Measurements from ENCODE around the gene PCCA. TPM values are rescaled to one million over a fixed set of nuclear protein-coding genes. Genes with fewer than 3 reads are reported as not detected.

Gene PCCA
- total and polyA plus RNA-seq, 2 experiments from 2014 or later = 41.9 to 46.6 TPM

DNA sequence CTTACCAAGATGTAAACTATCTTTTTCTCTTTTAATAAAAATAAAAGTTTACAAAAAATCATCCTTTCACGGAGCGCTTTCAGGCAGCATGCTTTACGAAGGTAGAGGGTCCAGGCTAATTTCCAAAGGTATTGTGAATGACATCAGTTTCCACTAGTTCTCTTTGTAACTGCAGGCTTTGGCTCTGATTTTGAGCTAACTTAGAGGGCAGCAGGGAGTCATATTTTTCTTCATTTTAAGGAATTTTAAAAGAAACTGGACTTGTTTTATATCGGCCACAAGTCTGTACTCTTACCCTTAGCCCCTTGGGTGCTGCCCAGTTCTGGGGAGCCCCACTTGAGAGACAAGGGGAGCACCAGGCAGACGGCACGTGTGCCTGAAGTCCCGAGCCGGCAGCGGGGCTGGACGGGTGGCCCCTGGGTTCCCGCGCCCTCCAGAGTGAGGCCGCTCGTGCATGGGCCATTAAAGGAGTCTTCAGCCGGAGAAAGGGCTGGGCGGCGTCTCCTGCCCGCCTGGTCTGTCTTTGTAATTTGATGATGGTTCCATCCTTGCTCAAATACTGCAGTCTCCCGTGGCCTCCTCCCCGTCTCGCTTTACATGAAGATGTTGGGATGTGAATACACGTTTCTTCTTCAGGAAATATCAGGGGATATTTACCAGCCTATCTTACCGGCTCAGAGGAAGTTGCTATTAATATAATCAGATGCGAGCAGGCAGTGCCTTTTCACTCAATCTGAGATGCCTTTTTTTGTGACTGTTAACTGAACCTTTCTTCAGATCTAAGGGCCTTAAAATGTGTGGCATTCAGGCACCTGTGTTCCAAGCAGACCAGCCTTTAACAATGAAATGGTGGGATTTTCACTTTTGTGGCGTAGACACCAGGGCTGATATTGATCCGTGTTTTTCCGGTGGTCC lies 432.3 kb downstream of the PCCA start:
- Mint-ChIP-seq H3K27ac (0 out of 2 replicates have a peak overlapping the region, but pooled peaks have one; percentile 32), H3K4me3 (peak overlapping the region; percentile 30; the same call in 2 of the 3 replicates), H3K27me3 (ENCODE audit: insufficient read depth, low read depth, poor library complexity) (peaks cover 12% of the 10 kb centered on the region), H3K9me3 (no peaks in the 10 kb centered on the region; the same call in 2 of the 3 replicates), H3K36me3 (ENCODE audit: low read depth) (no peaks in the 10 kb centered on the region), H3K4me1 (peaks cover 65% of the 10 kb centered on the region)
- H3F3A ChIP-seq (replicated peaks; ENCODE audit: low read depth) = peaks cover 2% of the 10 kb centered on the region; the same call in 1 of the 2 replicates
- H3K79me2 ChIP-seq (replicated peaks; ENCODE audit: insufficient read depth) = no peaks in the 10 kb centered on the region
- peak; percentile 77 for DNase-seq (ENCODE audit: low spot score)
- H2AFZ ChIP-seq = no peak overlapping the region
- H3K27me3 ChIP-seq (ENCODE audit: insufficient read depth) = no peaks in the 10 kb centered on the region
- H3K36me3 ChIP-seq (ENCODE audit: insufficient read depth) = no peaks in the 10 kb centered on the region
- H3K4me2 ChIP-seq = peak overlapping the region; percentile 49
- H3K27ac ChIP-seq (ENCODE audit: low read depth) = 0 out of 2 replicates have a peak overlapping the region, but pooled peaks have one; percentile 16
- no peak overlapping the region for H3K4me3 ChIP-seq
- ATAC-seq = peak; percentile 84
- TF ChIP-seq CREB1 (CRISPR knock-in tag; IDR thresholded peaks at IDR 0.05; ENCODE audit: low read depth) (no peak), EZH2 (IDR thresholded peaks at IDR 0.05; ENCODE audit: low read depth, unreplicated experiment) (no peak), STAT1 (IDR thresholded peaks at IDR 0.05; ENCODE audit: unreplicated experiment) (no peak), ZNF331 (CRISPR knock-in tag; IDR thresholded peaks at IDR 0.05; ENCODE audit: low read depth) (no peak), POLR2AphosphoS5 (IDR thresholded peaks at IDR 0.05; ENCODE audit: low read depth) (no peak), NANOG (IDR thresholded peaks at IDR 0.05; ENCODE audit: borderline replicate concordance) (no peak), JUNB (IDR thresholded peaks at IDR 0.05; ENCODE audit: unreplicated experiment) (no peak), ZNF114 (CRISPR knock-in tag; IDR thresholded peaks at IDR 0.05) (no peak), EZH2phosphoT487 (IDR thresholded peaks at IDR 0.05; ENCODE audit: unreplicated experiment) (no peak)
- TF ChIP-seq, protein P1, sequence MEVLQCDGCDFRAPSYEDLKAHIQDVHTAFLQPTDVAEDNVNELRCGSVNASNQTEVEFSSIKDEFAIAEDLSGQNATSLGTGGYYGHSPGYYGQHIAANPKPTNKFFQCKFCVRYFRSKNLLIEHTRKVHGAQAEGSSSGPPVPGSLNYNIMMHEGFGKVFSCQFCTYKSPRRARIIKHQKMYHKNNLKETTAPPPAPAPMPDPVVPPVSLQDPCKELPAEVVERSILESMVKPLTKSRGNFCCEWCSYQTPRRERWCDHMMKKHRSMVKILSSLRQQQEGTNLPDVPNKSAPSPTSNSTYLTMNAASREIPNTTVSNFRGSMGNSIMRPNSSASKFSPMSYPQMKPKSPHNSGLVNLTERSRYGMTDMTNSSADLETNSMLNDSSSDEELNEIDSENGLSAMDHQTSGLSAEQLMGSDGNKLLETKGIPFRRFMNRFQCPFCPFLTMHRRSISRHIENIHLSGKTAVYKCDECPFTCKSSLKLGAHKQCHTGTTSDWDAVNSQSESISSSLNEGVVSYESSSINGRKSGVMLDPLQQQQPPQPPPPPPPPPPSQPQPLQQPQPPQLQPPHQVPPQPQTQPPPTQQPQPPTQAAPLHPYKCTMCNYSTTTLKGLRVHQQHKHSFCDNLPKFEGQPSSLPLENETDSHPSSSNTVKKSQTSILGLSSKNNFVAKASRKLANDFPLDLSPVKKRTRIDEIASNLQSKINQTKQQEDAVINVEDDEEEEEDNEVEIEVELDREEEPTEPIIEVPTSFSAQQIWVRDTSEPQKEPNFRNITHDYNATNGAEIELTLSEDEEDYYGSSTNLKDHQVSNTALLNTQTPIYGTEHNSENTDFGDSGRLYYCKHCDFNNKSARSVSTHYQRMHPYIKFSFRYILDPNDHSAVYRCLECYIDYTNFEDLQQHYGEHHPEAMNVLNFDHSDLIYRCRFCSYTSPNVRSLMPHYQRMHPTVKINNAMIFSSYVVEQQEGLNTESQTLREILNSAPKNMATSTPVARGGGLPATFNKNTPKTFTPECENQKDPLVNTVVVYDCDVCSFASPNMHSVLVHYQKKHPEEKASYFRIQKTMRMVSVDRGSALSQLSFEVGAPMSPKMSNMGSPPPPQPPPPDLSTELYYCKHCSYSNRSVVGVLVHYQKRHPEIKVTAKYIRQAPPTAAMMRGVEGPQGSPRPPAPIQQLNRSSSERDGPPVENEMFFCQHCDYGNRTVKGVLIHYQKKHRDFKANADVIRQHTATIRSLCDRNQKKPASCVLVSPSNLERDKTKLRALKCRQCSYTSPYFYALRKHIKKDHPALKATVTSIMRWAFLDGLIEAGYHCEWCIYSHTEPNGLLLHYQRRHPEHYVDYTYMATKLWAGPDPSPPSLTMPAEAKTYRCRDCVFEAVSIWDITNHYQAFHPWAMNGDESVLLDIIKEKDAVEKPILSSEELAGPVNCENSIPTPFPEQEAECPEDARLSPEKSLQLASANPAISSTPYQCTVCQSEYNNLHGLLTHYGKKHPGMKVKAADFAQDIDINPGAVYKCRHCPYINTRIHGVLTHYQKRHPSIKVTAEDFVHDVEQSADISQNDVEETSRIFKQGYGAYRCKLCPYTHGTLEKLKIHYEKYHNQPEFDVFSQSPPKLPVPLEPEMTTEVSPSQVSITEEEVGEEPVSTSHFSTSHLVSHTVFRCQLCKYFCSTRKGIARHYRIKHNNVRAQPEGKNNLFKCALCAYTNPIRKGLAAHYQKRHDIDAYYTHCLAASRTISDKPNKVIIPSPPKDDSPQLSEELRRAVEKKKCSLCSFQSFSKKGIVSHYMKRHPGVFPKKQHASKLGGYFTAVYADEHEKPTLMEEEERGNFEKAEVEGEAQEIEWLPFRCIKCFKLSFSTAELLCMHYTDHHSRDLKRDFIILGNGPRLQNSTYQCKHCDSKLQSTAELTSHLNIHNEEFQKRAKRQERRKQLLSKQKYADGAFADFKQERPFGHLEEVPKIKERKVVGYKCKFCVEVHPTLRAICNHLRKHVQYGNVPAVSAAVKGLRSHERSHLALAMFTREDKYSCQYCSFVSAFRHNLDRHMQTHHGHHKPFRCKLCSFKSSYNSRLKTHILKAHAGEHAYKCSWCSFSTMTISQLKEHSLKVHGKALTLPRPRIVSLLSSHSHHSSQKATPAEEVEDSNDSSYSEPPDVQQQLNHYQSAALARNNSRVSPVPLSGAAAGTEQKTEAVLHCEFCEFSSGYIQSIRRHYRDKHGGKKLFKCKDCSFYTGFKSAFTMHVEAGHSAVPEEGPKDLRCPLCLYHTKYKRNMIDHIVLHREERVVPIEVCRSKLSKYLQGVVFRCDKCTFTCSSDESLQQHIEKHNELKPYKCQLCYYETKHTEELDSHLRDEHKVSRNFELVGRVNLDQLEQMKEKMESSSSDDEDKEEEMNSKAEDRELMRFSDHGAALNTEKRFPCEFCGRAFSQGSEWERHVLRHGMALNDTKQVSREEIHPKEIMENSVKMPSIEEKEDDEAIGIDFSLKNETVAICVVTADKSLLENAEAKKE (CRISPR knock-in tag; IDR thresholded peaks at IDR 0.05) = no peak
- TF ChIP-seq, protein P2, sequence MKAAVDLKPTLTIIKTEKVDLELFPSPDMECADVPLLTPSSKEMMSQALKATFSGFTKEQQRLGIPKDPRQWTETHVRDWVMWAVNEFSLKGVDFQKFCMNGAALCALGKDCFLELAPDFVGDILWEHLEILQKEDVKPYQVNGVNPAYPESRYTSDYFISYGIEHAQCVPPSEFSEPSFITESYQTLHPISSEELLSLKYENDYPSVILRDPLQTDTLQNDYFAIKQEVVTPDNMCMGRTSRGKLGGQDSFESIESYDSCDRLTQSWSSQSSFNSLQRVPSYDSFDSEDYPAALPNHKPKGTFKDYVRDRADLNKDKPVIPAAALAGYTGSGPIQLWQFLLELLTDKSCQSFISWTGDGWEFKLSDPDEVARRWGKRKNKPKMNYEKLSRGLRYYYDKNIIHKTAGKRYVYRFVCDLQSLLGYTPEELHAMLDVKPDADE (IDR thresholded peaks at IDR 0.05) = no peak
- no peaks in the 10 kb centered on the region for H3K9me2 ChIP-seq (ENCODE audit: insufficient read depth)
- no peaks in the 10 kb centered on the region for H4K20me1 ChIP-seq (replicated peaks; ENCODE audit: insufficient read depth)
- H3K4me1 ChIP-seq (ENCODE audit: insufficient read depth) = peaks cover 46% of the 10 kb centered on the region

All from GM23338 (cell line).